ENCODE data around the gene SDHAF3. TPM values are rescaled to one million over a fixed set of nuclear protein-coding genes. Genes with fewer than 3 reads are reported as not detected.

SDHAF3 gene
- total RNA-seq, 2 experiments from 2014 or later = 41.1 to 43.0 TPM

GRCh38 chr7:97126483-97127171, 9.1 kb downstream of the SDHAF3 start:
- Mint-ChIP-seq H3K27me3 (no peaks in the 10 kb centered on the region), H3K4me3 (no peak overlapping the region), H3K4me1 (ENCODE audit: low read depth) (peaks cover 42% of the 10 kb centered on the region), H3K9me3 (peaks cover 15% of the 10 kb centered on the region), H3K36me3 (ENCODE audit: low read depth) (peaks cover 38% of the 10 kb centered on the region), H3K27ac (no peak overlapping the region)
- no peak for TF ChIP-seq CTCF (IDR thresholded peaks at IDR 0.05)
- CTCF ChIA-PET = interaction anchor here (0.8 kb wide), 1 partner anchor 22 kb away, joined by 3 read pairs; no protein-coding TSS in a partner anchor
- ATAC-seq (no peak), DNase-seq (no peak)
- intact Hi-C loops (cut with micrococcal nuclease) = no loop called here
- POLR2A ChIA-PET = interaction anchor here (1.1 kb wide), 2 partner anchors 10 to 26 kb away, joined by 3 read pairs; no protein-coding TSS in a partner anchor

GRCh38 chr7:97128736-97129135, 11.2 kb downstream of the SDHAF3 start:
- ATAC-seq (no peak), DNase-seq (no peak)
- ChIA-PET CTCF (no interaction called here), POLR2A (no interaction called here)
- Mint-ChIP-seq H3K4me1 (ENCODE audit: low read depth) (peaks cover 40% of the 10 kb centered on the region), H3K9me3 (peaks cover 12% of the 10 kb centered on the region), H3K4me3 (no peak overlapping the region), H3K27me3 (no peaks in the 10 kb centered on the region), H3K27ac (no peak overlapping the region), H3K36me3 (ENCODE audit: low read depth) (peaks cover 25% of the 10 kb centered on the region)
- no peak for TF ChIP-seq CTCF (IDR thresholded peaks at IDR 0.05)
- intact Hi-C loops (cut with micrococcal nuclease) = no loop called here

- POLR2A ChIA-PET = no interaction called here
- no peak for DNase-seq
- no peak for TF ChIP-seq CTCF (IDR thresholded peaks at IDR 0.05)
- Mint-ChIP-seq H3K4me3 (no peak overlapping the region), H3K9me3 (peaks cover under 1% of the 10 kb centered on the region), H3K4me1 (ENCODE audit: low read depth) (peaks cover 31% of the 10 kb centered on the region), H3K27me3 (no peaks in the 10 kb centered on the region), H3K27ac (no peak overlapping the region), H3K36me3 (ENCODE audit: low read depth) (peaks cover 18% of the 10 kb centered on the region)
- intact Hi-C loops (cut with micrococcal nuclease) = no loop called here
- no peak for ATAC-seq
- CTCF ChIA-PET = interaction anchor here (0.8 kb wide), 2 partner anchors 14 to 35 kb away, joined by 3 read pairs; no protein-coding TSS in a partner anchor
Measured at GRCh38 chr7:97130417-97131139, 13.1 kb downstream of the SDHAF3 start.

GRCh38 chr7:97133159-97133558, 15.7 kb downstream of the SDHAF3 start:
- H3K36me3 Mint-ChIP-seq (ENCODE audit: low read depth) = peaks cover 17% of the 10 kb centered on the region

More at GRCh38 chr7:97133159-97133558, 15.7 kb downstream of the SDHAF3 start:
- no peak for TF ChIP-seq CTCF (IDR thresholded peaks at IDR 0.05)
- Mint-ChIP-seq H3K9me3 (no peaks in the 10 kb centered on the region), H3K4me1 (ENCODE audit: low read depth) (peaks cover 21% of the 10 kb centered on the region), H3K4me3 (no peak overlapping the region), H3K27me3 (no peaks in the 10 kb centered on the region), H3K27ac (no peak overlapping the region)
- intact Hi-C loops (cut with micrococcal nuclease) = no loop called here
- no peak for DNase-seq
- POLR2A ChIA-PET = no interaction called here
- CTCF ChIA-PET = interaction anchor here (0.8 kb wide), 1 partner anchor 20 kb away, joined by 3 read pairs; no protein-coding TSS in a partner anchor
- no peak for ATAC-seq
